AG08396 (cell line): Measurements from ENCODE around the gene PODXL.
"Not testable (repeated sequence)": the region's sequence is repeated elsewhere in the genome, so short reads cannot be mapped to it uniquely, and the experiment has no call there.

Experiments used
- DNase-seq: peaks from one replicate; pipeline ENCODE4 v3.0.0; 2012; ENCODE audit warnings: low spot score, mixed read lengths

Gene PODXL

DNA sequence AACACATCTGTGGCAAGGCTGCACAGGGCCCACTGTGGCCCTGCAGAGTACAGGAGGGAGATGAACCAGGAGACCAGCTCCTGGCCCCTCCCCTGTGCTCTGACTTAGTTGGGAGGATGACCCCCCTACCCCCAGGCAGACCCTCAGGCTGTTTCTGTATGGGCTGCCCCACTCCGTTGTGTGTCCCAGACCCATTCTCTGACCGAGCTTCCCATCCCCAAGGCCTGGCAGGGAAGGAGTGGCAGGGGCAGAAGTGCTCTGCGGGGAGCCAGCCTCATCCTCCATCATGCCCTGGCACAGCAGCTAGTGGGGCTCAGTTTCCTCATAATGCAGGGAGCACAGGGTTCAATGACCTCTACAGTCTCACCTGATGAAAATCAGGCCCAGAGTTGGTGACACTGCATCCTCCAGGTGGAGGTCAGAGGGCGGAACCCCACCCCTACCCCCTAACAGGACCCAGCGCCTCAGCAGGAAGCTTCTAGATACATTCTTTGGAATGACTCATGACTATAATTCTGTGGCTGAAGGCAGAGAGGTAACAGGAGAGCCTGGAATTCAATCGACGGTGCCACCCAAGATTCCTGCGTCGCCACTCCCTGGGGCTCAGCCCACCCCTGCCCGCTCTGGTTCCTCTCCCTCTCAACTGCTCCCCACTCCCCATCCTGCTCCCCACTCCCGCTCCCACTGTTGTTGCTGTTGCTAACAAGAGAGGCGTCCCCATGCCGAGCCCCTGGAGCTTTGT is 18.2 kb downstream of the PODXL start:
- DNase-seq: no peak

DNA sequence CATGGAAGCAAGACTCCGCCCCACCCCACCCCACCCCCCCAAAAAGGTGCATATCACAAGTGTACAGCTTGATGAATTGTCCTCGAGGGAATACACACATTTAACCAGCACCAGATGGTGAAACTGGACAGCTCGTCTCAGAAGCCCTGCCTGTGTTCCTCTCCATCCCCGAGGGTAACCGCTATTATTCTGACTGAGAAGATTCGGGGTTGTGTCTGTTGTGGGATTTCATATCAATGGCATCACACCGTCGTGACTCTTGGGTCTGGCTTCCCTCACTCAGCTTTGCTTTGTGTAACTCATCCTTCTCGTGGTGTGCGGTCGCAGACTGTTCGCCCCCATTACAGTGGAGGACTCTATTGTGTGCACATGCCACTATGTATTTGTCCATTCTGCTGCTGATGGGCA is 18.9 kb downstream of the PODXL start:
- no peak for DNase-seq

DNA sequence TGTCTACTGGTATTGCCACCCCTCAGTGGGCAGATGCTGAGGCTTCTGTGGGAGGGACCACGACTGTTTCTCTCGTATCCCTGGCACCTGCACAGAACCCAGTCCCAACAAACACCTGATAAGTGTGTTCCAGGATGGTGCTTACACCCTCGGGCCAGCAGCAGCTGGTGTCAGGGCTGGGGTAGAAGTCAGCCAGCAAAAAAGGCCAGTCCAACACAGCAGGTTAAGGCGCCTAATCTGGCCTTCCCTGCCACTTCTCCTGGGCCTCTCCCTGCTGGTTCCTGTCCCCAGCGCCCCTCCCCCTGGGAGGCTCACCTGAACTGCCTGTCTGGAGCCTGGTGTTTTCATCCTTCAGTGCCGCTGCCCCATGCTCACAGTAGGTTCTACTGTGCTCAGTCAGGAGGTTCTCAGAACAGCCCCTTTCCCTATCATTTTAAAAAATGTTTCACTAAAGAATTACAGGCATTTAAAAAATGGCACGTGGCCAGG is 20.0 kb downstream of the PODXL start:
- no peak for DNase-seq

DNA sequence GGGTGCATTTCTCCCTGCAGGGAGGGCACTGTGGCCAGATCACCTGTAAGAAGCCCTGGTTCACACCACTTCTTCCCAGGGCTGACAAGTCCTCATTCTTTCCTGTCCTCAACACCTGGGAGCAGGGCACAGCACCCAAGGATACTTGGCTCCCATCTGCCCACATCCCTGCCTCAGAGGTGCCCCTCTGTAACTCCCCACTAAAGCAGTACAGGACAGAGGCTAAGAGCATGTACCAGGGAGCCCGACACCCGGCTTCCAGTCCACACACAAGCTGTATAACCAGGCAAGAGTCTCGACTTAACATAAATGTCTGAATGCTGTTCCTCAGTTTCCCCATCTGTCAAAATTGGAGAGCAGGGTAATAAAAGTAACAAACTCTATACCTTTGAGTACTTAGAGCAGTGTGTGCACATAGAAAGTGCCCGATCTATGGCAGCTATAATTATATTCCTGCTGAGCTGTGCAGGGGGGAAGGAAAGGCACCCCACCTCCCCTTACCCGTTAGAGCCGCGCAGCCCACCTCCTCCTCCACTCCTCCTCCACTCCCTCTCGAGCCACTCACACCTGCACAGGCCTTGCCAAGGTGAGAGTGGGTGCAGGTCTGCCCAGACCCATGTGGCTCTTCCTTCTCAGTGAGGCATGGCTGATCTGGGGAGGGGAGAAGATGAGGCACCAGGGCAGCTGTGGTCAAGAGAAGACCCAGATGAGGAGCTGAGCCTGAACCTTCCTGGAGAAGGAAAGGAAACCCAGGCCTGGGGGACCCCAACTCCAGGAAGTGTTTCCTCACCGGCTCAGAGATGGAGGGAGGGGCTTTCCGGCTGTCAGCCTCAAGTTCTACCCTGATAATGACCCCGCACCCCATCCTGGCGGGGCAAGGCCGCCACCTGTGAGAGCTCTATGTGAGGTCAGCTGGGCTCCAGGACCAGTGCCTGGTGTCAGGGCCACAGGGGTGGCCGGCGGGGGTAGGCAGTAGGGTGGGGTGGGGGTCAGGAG is 22.6 kb downstream of the PODXL start:
- DNase-seq: no peak

DNA sequence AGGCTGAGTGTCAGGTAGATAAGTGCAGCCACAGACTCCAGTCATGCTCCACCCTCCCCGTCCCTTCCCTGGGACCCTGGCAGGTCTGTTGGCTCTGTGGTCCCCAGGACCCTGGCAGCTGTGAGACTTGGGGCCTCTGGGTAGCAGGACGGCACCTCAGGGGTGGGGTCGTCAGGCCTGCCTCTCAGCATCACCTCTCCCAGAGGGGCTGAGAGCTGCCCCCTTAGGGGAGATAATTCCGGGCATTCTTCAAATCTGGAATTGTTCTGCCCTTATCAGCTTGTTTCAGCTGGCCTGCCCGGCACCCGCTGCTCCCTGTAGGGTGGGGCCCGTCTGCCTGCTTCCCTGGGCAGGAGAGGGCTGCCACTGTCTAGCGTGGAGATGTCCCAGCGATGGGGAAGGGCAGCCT is 23.3 kb downstream of the PODXL start:
- no peak for DNase-seq

DNA sequence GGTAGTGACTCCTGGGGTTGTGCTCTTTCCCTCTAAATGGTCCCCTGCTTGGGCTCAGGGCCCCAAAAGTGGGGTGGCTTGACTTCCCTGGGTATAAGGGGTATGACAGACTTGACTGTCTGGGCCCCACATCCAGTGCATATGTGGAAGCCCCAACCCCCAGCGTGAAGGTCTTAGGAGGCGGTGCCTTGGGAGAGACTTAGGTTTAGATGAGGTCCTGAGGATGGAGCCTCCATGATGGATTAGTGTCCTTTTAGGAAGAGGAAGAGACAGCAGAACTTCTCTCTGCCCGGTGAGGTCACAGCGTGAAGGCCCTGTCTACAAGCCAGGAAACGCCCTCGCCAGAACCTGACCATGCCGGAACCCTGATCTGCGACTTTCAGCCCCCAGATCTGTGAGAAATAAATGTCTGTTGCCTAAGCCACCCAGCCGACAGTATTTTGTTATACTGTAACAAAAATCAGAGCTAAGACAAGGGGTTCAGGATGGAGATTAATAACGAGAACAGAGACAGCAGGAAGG is 23.8 kb downstream of the PODXL start:
- DNase-seq: no peak

DNA sequence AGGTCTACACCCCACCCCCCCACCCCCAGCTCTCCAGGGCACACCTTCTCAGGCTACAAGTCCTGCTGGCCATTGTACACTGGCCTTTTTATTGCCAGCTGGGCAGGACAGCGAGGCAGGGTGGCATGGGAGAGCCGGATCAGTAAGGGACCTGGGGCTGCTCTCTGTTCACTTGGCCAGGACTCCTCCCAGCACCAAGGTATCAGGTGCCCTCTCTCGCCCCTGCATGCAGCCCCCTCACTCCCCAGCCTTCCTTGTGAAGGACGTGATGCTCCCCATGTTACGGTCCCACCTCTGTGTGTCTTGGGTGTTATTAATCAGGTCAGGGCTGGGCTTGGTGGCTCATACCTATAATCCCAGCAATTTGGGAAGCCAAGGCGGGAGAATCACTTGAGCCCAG is 26.3 kb downstream of the PODXL start:
- no peak for DNase-seq

DNA sequence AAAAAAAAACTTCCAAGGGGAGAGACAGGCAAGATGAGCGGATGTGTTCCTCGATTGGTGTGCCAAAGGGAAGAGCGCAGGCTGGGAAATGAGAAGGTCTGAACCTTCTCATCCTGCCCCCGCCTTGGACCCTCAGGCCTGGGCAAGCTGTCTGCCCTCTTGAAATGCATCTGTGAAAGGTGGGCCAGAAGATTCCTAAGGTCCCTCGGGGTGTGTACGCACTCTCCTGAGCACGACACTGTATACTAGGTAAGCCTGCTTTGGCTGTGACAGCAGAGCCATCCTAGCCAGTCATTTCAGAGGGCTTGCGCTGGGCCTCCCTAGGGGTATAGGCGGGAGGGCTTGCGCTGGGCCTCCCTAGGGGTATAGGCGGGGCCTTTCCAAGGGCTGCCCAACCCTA is 26.8 kb downstream of the PODXL start:
- no peak for DNase-seq

DNA sequence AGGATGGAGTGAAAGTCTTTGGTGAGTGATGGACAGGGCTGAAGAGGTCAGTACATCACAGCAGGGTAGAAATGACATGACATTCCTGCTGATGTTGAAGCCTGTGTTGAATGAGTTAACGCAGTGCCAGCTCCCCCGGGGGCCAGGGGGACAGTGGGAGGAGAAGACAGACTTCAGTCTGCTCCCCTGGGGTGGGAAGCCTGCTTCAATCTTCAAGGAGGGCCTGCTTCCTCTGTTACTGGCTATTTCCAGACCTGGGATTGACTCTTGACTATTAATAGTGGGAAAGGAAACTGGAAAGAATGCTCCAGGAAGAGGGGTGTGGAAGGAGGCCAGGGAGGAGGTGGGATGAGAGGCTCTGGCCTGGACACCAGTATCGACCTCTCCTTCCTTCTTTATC is 27.2 kb downstream of the PODXL start:
- no peak for DNase-seq

DNA sequence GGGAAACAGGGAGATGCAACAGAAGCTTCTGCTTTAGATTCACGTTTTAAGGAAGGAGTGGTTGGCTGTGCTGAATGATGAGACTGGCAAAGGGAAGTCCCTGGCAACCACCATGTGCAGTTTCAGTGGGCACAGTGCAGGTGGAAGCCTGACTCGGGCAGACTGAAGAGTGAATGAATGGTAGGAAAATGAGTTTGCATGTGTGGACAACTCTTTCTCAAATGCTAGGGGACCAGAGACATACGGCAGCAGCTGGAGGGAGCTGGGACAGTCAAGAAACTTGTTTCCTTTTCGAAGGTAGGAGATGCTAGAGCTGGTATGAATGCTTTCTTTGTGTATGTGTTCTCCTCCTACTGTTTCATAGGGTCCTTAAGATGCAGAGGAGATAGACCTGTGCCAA is 29.0 kb downstream of the PODXL start:
- DNase-seq: no peak

DNA sequence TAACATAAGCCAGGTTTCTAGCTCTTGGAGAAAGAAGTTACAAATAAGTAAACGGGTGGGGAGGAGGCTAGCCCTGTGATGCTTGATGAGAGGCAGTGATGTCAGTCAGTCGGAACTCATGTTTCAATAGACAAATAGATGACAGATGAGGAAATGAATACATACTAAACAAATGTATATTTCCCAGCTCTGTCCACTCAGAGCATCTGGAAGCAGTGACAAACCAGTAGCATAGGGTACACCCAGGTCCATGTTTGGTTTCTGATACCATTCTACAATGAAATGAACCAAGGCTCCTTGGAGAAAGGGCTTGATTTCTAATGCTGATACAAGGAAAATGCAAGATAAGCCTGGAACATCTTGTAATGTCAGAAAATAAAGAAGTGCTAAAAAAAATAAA is 30.6 kb downstream of the PODXL start:
- DNase-seq: no peak

DNA sequence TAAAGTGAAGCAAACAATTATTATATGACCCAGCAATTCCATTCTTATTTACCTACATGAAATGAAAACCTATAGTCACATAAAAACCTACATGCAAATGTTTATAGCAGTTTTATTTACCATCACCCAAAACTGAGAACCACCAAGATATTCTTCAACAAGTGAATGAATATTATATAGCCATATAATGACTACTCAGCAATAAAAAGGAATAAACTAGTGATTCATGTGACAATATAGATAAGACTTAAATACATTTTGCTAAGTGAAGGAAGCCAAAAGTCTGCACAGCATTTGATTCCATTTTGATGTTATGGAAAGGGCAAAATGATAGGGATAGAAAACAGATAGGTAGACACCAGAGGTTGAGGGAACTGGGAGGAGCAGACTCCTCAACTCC is 31.7 kb downstream of the PODXL start:
- no peak for DNase-seq

DNA sequence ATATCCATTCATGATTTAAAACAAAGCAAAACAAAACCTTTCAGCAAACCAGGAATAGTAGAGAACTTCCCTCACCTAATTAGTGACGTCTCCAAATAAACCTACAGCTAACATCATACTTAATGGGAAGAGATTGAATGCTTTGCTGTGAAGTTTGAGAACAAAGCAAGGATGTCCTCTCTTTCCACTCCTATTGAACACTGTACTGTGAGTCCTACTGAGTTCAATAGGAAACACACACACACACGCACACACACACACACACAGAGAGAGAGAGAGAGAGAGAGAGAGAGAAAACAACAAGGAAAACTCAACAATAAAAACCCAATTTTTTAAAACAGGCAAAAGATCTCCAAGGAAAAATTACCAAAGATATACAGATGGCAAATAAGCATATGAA is 32.3 kb downstream of the PODXL start:
- DNase-seq: no peak

DNA sequence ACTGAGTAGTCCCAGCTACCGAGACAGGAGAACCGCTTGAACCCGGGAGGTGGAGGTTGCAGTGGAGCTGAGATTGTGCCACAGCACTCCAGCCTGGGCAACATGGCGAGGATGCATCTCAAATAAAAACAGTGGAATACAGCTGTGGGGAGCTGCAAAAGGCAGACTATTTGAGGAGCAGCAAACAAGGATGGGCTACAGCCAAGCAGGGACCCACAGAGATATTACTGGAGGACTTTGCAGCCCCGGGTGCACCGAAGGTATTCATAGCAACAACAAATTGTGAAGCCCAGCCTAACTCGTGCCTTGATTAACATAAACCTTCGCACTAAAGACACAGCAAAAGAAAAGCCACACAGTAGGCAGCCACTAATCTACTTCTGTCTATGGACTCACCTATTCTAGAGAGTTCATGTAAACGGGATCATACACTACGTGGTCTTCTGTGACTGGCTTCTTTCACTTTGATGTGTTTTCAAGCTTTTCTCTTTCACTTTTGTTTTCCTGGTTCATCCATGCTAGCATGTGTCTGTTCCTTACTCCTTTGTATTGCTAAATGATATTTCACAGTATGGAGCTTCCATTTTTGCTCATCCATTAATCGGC is 34.0 kb downstream of the PODXL start:
- no peak for DNase-seq

DNA sequence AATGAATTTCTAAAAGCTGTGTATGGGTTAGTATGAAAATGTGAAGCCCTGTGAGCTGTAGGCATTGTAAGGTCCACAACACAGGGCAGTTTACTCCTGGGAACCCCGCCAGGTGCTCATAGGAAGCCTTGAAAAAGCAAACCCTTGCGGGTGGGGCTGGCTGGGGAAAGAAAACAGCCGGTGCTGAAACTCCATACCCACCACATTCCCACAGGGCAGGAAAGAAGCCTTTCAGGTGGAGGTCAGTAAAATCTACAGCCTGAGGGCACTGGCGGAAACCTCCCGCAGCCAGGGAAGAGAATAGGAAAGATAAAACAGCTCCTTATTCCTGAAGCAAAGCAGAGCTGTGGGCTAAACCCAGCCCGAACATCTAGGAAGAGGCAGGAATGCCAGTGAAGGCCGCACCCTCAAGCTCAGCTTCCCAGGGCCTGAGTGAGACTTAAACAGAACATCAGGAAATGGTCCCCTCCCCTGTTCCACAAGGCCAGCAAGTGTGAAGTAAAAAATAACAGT is 34.7 kb downstream of the PODXL start:
- DNase-seq: no peak

DNA sequence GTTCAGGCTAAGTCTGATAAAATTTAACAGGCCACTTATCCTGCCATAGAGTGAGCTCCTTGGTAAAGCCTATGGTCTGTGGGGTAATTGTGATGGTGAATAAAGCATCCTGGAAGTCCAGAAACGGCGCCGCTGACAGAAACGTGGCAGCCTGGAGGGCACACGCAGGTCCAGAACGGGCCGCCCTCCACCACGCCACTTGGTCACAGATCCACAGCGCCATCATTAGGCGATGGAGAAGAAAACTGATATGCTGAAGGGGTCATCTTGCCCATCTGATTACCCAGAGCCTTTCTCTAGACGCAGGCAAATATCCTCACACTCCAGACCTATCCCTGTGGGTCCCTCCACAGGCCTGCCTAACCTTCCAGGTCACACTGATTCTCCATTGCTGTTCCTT is 37.8 kb downstream of the PODXL start:
- no peak for DNase-seq

DNA sequence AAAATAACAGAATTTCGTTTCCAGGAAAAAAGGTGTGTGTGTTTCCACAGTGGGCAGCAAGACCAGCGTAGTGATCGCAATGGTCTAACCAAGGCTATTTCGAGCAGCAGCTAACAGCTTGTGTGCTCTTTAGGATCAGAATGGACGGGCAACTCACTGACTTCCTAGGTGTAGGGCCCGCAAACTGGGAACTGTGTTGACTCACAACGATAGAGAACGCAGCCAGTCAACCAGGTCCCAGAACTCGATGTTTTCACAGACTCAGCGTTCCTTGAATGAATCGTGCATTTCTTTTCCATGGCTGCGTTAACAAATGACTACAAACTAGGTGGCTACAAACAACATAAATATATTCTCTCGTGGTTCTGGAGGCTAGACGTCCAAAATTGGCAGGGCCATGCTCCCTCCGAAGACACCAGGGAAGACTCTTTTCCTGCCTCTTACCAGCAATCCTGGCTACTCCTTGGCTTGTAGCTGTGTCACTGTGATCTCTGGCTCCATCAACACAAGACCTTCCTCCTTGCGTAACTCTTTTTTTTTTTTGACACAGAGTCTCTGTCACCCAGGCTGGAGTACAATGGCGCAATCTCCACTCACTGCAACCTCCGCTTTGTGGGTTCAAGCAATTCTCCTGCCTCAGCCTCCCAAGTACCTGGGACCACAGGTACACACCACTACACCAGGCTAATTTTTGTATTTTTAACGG is 39.1 kb downstream of the PODXL start:
- DNase-seq: no peak

DNA sequence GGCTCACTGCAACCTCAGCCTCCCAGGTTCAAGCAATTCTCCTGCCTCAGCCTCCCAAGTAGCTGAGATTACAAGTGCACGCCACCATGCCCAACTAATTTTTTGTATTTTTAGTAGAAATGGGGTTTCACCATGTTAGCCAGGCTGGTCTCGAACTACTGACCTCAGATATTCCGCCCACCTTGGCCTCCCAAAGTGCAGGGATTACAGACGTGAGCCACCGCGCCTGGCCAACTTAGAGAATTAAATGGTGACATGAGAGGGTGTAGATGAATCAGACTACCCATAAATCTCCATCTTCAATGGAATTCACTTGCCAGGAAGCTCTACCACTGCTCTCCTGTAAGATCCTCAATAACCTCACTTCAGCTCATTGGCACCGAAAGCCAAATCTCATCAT is 41.0 kb downstream of the PODXL start:
- not testable (repeated sequence) for DNase-seq

DNA sequence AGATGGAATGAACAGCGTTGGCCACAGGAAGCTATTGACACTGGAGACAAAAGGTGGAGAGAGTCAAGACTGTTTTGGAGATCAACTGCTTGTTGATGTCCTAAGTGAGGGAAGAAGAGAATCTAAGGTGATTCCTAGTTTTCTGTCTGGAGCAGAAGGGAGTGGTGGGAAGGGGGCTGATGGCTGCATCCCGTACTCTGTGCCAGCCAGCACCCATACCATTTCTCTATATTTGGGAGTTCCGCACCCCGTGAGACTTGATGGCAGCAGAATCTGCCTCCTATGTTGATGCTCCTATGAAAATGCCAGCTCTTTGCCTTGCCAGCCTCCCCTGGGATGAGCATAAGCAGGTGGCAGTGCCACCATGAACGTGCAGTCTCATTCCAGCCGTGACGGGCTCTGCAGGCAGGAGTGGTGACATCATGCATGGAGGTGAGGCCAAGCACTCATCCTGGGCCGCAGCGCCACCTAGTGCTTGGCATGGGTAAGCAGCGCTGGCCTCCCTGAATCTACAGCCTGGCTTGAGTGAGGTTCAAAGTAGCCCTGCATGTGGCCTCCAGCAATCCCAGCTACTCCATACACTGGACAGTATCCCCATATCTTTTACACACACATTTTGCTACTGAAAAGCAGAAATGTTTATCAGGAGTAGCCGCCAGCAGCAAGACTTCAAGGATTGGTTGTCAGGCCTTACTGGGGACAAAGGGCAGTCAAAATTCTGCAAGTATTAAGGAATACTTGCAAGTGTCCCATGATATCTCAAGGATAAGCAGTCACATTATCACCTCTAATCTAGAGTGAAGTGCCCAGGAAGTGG is 43.0 kb downstream of the PODXL start:
- peak; percentile 87 for DNase-seq

DNA sequence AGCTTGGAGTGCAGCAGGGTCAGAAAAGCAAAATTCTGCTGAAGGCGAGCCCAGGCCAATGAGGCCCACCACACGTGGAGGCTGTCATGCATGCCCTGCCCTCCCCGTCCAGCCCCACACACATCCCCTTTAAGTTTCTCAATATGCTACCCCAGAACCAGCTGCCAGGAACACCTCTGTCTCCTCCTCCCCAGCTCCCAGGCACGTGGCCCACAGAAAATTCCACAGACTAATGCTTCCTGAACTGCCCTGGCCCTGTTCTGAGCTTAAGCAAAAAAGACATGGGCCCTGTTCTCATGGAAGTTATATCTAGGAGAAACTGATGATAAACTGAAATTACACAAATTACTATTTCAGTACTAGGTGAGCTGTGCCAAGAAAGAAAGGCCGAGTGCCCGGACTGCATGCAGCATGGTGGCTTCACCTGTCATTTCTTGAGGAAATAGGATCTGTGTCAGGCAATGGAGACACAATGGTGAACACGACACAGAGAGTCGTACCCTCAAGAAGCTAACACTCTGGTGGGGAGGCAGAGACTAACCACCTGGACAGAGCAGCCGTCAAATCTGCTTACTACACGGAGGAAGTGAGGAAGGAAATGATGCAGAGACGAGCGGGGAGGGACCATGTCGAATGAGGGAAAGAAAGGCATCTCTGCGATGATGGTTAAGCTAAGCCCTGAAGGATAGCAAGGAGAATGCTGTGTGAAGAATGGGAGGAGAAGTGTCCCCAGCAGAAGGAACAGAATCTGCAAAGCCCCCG is 44.5 kb downstream of the PODXL start:
- no peak for DNase-seq
